GM18909 (cell line): ENCODE data around the gene SDC3.
A peak's percentile ranks its signal among the peaks of the same experiment; 100 is the strongest.

Experiments
- ATAC-seq: cut with Tn5 transposase; IDR thresholded peaks from one replicate; pipeline ENCODE4 v1.9.1; 2021; ENCODE audit warnings: mild to moderate bottlenecking; ENCODE audit not compliant: unreplicated experiment, poor library complexity

SDC3 gene

GRCh38 chr1:30830537-30830936, 78.0 kb downstream of the SDC3 start:
- ATAC-seq, result no peak

GRCh38 chr1:30829889-30830288, 78.7 kb downstream of the SDC3 start:
- no peak for ATAC-seq

- ATAC-seq, result no peak
Measured at GRCh38 chr1:30824736-30825429, 83.7 kb downstream of the SDC3 start.

GRCh38 chr1:30823969-30824735, 84.4 kb downstream of the SDC3 start:
- peak; percentile 83 for ATAC-seq

- ATAC-seq, result no peak
Measured at GRCh38 chr1:30823627-30823968, 85.0 kb downstream of the SDC3 start.

- no peak for ATAC-seq
Measured at GRCh38 chr1:30822966-30823581, 85.5 kb downstream of the SDC3 start.

GRCh38 chr1:30822006-30822405, 86.6 kb downstream of the SDC3 start:
- ATAC-seq, result no peak

- no peak for ATAC-seq
Measured at GRCh38 chr1:30820299-30820698, 88.3 kb downstream of the SDC3 start.
